ENCODE data around the gene STK32B. TPM values are rescaled to one million over a fixed set of nuclear protein-coding genes. Genes with fewer than 3 reads are reported as not detected.

STK32B gene
- total and polyA plus RNA-seq, 2 experiments from 2014 or later = not detected

DNA sequence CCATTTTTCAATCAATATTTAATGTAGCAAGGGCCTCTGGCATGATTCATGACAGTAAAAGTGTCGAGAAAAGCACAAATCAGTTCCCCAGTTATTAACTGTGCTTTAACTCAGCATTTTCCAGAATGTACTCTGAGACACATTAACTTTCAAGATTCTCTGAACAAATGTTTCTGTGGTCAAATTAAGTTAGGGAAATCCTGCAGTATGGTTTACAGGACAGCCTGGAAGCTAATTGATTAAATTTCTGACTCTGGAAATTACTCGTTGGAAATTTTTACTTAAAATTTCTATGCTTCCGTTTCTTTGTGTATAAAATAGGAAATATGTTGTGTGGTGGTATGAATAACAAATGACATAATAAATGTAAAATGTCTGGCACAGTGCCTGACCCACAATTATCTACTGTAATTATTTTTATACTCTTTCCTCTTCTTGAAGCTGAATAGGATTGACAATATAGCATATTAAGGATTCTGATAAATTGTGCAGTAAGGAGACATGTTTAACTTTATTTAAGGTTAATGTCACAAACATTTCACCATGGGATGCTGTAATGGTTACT lies 33.7 kb downstream of the STK32B start:
- H3K9me3 ChIP-seq (ENCODE audit: low read depth) = no peaks in the 10 kb centered on the region

DNA sequence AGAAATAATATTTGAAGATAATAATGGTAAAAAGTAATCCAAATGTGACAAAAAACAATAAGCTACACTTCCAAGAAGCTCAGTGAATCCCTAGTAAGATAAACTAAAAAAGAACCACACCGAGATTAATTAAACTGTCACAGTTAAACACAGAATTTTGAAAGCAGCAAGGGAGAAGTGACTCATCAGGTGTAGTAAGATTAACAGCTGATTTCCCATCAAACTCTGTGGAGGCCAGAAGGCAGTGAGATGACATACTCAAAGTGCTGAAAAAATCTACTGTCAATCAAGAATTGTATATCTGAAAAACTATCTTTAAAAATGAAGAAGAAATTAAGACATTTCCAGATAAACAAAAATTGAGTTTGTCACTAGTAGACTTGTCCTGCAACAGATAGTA lies 35.3 kb downstream of the STK32B start:
- Histone ChIP-seq H3K4me1 (ENCODE audit: low read depth) (no peaks in the 10 kb centered on the region), H3K27ac (no peak overlapping the region), H3K9me3 (ENCODE audit: low read depth) (no peaks in the 10 kb centered on the region), H3K4me3 (no peak overlapping the region), H3K27me3 (no peaks in the 10 kb centered on the region), H3K36me3 (no peaks in the 10 kb centered on the region)
- DNase-seq (ENCODE audit: low read depth in 1 of 2, low spot score in 1 of 2) = no peak
- TF ChIP-seq, protein P1, sequence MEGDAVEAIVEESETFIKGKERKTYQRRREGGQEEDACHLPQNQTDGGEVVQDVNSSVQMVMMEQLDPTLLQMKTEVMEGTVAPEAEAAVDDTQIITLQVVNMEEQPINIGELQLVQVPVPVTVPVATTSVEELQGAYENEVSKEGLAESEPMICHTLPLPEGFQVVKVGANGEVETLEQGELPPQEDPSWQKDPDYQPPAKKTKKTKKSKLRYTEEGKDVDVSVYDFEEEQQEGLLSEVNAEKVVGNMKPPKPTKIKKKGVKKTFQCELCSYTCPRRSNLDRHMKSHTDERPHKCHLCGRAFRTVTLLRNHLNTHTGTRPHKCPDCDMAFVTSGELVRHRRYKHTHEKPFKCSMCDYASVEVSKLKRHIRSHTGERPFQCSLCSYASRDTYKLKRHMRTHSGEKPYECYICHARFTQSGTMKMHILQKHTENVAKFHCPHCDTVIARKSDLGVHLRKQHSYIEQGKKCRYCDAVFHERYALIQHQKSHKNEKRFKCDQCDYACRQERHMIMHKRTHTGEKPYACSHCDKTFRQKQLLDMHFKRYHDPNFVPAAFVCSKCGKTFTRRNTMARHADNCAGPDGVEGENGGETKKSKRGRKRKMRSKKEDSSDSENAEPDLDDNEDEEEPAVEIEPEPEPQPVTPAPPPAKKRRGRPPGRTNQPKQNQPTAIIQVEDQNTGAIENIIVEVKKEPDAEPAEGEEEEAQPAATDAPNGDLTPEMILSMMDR (IDR thresholded peaks at IDR 0.05; ENCODE audit: low read depth, low read length) = no peak

More for the DNA sequence above, 33.7 kb downstream of the STK32B start:
- Histone ChIP-seq H3K27me3 (no peaks in the 10 kb centered on the region), H3K36me3 (no peaks in the 10 kb centered on the region), H3K27ac (no peak overlapping the region), H3K4me3 (no peak overlapping the region), H3K4me1 (ENCODE audit: low read depth) (no peaks in the 10 kb centered on the region)
- TF ChIP-seq, protein P1 (IDR thresholded peaks at IDR 0.05; ENCODE audit: low read depth, low read length) = no peak
- no peak for DNase-seq (ENCODE audit: low read depth in 1 of 2, low spot score in 1 of 2)

DNA sequence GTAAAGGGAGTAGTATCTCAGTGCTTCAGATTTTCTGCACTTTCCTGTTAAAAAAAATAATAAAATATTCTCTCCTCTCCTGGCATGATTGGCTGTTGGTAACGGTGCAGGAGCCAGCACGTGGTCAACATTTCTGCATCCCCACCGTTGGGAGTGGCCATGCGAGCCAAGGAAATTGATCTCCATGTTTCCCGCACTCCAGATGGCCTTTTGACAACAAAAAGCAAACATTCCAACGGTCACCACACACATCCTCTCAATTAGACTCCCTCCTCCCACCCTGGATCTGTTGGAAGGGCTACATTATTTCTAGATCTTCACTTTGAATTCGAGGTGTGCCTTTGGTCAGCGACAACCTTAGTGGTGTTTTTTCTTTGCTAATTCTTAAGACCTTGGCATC lies 45.0 kb downstream of the STK32B start:
- H3K27me3 ChIP-seq = no peaks in the 10 kb centered on the region
- H3K36me3 ChIP-seq = no peaks in the 10 kb centered on the region
- H3K9me3 ChIP-seq (ENCODE audit: low read depth) = no peaks in the 10 kb centered on the region

DNA sequence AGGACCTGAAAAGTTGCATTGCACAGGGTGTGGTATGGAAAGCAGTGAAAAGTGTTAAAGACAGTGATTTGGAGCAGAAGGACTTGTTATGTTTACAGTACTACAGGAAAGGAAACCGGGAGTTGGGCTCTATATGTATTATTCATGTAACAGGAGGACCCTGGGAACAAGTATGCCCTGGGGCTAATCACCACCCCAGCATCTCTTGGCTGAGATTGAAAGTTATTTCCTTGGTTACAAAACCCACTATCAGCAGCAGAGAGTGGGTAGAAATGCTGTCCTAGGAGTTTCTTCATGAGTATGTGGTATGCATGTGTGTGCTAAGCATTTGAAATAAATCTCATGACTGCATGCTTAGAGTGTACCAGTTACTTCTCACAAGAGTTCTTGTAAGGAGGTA lies 46.9 kb downstream of the STK32B start:
- no peaks in the 10 kb centered on the region for H3K9me3 ChIP-seq (ENCODE audit: low read depth)
- no peaks in the 10 kb centered on the region for H3K36me3 ChIP-seq
- no peaks in the 10 kb centered on the region for H3K27me3 ChIP-seq
- TF ChIP-seq, protein P1 (IDR thresholded peaks at IDR 0.05; ENCODE audit: low read depth, low read length) = no peak
- no peak overlapping the region for H3K27ac ChIP-seq
- no peaks in the 10 kb centered on the region for H3K4me1 ChIP-seq (ENCODE audit: low read depth)
- no peak overlapping the region for H3K4me3 ChIP-seq
- no peak for DNase-seq (ENCODE audit: low read depth in 1 of 2, low spot score in 1 of 2)

More for the DNA sequence above, 45.0 kb downstream of the STK32B start:
- no peak for DNase-seq (ENCODE audit: low read depth in 1 of 2, low spot score in 1 of 2)
- H3K4me1 ChIP-seq (ENCODE audit: low read depth) = no peaks in the 10 kb centered on the region
- TF ChIP-seq, protein P1 (IDR thresholded peaks at IDR 0.05; ENCODE audit: low read depth, low read length) = no peak
- H3K4me3 ChIP-seq = no peak overlapping the region
- H3K27ac ChIP-seq = no peak overlapping the region

DNA sequence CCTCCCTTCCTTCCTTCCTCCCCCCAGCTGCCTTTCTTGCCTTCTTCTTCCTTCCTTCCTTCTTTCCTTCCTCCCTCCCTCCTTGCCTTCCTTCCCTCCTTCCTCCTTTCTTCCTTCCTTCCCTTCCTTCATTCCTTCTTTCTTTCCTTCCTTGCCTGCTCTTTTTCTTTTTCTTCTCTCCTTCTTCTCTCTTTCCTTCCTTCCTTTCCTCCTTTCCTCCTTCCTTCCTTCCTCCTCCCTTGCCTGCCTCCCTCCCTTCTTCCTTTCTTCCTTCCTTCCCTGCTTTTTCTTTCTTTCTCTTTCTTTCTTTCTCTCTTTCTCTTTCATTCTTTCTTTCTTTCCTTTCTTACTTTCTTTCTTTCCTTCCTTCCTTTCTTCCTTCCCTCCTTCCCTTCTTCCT lies 49.1 kb downstream of the STK32B start:
- Histone ChIP-seq H3K4me3 (no peak overlapping the region), H3K9me3 (ENCODE audit: low read depth) (no peaks in the 10 kb centered on the region), H3K36me3 (no peaks in the 10 kb centered on the region), H3K4me1 (ENCODE audit: low read depth) (no peaks in the 10 kb centered on the region), H3K27ac (no peak overlapping the region), H3K27me3 (no peaks in the 10 kb centered on the region)
- no peak for DNase-seq (ENCODE audit: low read depth in 1 of 2, low spot score in 1 of 2)
- TF ChIP-seq, protein P1 (IDR thresholded peaks at IDR 0.05; ENCODE audit: low read depth, low read length) = no peak

Measured in cardiac muscle cell (in vitro differentiated cells and primary cell).